ENCODE data around the gene SMS.

DNA sequence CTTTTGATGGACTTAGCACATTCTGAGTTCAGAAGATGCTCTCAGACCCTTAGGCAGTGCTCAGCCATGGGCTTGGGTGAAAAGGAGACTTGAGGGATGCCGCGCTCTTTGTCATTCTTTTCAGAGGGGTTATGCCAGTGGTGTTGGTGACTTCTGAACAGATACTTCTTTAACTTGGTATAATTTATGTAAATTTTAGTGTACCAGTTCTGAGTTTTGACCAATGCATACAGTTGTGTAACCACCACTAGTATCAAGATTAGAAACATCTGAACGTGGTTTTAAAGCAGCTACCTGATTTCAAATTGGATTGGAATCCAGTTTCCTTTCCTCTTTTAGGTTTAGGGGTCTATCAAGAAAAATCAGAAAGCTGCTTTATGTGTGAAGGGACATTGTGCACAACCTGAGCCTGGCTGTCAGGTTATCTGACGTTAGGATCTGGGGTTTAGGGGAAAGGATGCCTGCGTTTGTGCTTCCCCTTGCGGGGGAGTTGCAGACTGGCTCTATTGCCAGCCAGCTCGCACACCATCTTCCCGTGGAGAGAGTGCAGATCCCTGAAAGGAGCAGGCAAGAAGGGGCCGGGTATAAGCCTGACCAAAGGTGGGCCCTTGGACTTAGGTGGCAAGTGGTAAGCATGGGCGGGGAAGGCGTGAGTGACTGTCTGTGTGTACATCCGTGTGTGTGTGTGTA is 19.0 kb downstream of the SMS start:
- TF ChIP-seq TAF1 (IDR thresholded peaks at IDR 0.05; ENCODE audit: low read depth) (no peak), MAX (IDR thresholded peaks at IDR 0.05) (no peak), EP300 (IDR thresholded peaks at IDR 0.05; ENCODE audit: borderline replicate concordance) (no peak), YY1 (IDR thresholded peaks at IDR 0.05; ENCODE audit: low read depth) (no peak), TCF12 (IDR thresholded peaks at IDR 0.05; ENCODE audit: low read depth) (no peak), NFIC (IDR thresholded peaks at IDR 0.05) (no peak), RAD21 (IDR thresholded peaks at IDR 0.05; ENCODE audit: low read depth) (no peak)
- TF ChIP-seq, protein P1, sequence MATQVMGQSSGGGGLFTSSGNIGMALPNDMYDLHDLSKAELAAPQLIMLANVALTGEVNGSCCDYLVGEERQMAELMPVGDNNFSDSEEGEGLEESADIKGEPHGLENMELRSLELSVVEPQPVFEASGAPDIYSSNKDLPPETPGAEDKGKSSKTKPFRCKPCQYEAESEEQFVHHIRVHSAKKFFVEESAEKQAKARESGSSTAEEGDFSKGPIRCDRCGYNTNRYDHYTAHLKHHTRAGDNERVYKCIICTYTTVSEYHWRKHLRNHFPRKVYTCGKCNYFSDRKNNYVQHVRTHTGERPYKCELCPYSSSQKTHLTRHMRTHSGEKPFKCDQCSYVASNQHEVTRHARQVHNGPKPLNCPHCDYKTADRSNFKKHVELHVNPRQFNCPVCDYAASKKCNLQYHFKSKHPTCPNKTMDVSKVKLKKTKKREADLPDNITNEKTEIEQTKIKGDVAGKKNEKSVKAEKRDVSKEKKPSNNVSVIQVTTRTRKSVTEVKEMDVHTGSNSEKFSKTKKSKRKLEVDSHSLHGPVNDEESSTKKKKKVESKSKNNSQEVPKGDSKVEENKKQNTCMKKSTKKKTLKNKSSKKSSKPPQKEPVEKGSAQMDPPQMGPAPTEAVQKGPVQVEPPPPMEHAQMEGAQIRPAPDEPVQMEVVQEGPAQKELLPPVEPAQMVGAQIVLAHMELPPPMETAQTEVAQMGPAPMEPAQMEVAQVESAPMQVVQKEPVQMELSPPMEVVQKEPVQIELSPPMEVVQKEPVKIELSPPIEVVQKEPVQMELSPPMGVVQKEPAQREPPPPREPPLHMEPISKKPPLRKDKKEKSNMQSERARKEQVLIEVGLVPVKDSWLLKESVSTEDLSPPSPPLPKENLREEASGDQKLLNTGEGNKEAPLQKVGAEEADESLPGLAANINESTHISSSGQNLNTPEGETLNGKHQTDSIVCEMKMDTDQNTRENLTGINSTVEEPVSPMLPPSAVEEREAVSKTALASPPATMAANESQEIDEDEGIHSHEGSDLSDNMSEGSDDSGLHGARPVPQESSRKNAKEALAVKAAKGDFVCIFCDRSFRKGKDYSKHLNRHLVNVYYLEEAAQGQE (IDR thresholded peaks at IDR 0.05; ENCODE audit: low read depth): no peak
- TF ChIP-seq, protein P2, sequence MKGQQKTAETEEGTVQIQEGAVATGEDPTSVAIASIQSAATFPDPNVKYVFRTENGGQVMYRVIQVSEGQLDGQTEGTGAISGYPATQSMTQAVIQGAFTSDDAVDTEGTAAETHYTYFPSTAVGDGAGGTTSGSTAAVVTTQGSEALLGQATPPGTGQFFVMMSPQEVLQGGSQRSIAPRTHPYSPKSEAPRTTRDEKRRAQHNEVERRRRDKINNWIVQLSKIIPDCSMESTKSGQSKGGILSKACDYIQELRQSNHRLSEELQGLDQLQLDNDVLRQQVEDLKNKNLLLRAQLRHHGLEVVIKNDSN (IDR thresholded peaks at IDR 0.05): no peak

Data from Ishikawa (cell line).